C4-2B (cell line): Measurements from ENCODE around the gene MYLK3.

ENCODE experiments used
- H3K27ac ChIP-seq: fragments of 450-650 bp; 2 replicates; pipeline ENCODE4 v1.5.1; 2017
- ZFX ChIP-seq: fragments of 450-650 bp; IDR thresholded peaks from 2 replicates; pipeline ENCODE4 v1.6.1; 2017
- TF ChIP-seq, protein P1 (sequence below): fragments of 450-650 bp; conservative IDR thresholded peaks from 2 replicates; pipeline ENCODE4 v1.5.1; 2017; ENCODE audit warnings: mild to moderate bottlenecking

MYLK3 gene

GRCh38 chr16:46756772-46757171 is 8.6 kb upstream of the MYLK3 start:
- TF ChIP-seq, protein P1, sequence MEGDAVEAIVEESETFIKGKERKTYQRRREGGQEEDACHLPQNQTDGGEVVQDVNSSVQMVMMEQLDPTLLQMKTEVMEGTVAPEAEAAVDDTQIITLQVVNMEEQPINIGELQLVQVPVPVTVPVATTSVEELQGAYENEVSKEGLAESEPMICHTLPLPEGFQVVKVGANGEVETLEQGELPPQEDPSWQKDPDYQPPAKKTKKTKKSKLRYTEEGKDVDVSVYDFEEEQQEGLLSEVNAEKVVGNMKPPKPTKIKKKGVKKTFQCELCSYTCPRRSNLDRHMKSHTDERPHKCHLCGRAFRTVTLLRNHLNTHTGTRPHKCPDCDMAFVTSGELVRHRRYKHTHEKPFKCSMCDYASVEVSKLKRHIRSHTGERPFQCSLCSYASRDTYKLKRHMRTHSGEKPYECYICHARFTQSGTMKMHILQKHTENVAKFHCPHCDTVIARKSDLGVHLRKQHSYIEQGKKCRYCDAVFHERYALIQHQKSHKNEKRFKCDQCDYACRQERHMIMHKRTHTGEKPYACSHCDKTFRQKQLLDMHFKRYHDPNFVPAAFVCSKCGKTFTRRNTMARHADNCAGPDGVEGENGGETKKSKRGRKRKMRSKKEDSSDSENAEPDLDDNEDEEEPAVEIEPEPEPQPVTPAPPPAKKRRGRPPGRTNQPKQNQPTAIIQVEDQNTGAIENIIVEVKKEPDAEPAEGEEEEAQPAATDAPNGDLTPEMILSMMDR: no peak
- no peak for TF ChIP-seq ZFX
- no peak overlapping the region for H3K27ac ChIP-seq

DNA sequence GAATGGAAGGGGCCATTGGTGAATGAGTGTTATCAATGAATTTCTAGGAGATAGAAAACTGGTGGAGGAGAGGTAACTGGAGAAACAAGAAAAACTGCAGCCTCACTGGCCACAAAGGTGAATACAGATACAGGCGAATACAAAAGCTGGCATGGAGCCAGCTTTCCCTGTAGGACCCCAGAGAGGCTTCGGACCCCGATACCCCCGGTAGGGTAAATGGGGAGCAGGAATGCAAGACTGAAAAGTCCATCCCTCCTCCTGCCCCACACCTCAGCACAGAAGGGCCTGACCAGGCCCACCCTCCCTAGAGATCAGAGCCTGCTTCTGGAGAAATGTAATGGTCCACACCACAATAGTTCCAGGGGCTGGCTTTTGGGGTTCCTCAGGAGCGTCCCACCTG is 4.9 kb upstream of the MYLK3 start:
- no peak overlapping the region for H3K27ac ChIP-seq
- no peak for TF ChIP-seq ZFX
- TF ChIP-seq, protein P1: no peak

DNA sequence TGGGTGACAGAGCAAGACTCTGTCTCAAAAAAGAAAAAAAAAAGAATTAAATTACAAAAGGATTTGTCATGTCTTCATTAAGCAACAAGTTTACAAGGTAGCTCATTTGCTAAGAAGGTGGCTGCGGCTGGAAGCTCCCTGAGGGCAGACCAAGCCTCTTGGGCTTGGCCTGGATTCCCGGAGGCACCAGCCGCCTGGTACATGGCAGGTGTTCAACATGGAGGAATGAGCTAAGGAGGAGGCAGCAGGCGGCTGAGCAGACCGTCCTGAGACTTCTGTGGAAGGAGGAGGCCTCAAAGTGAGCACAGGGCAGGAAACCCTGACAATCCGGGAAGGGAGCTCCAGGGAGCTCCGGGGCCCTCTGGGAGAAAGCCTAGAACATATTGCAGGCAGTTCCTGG is 3.2 kb upstream of the MYLK3 start:
- TF ChIP-seq, protein P1: no peak
- TF ChIP-seq ZFX: no peak
- H3K27ac ChIP-seq: no peak overlapping the region

GRCh38 chr16:46748775-46749705 is 896 bp upstream of the MYLK3 start:
- TF ChIP-seq, protein P1: no peak
- no peak for TF ChIP-seq ZFX
- no peak overlapping the region for H3K27ac ChIP-seq

GRCh38 chr16:46746821-46747776 is 1.0 kb downstream of the MYLK3 start:
- no peak overlapping the region for H3K27ac ChIP-seq
- TF ChIP-seq, protein P1: no peak
- no peak for TF ChIP-seq ZFX

GRCh38 chr16:46745617-46746016 is 2.5 kb downstream of the MYLK3 start:
- H3K27ac ChIP-seq: no peak overlapping the region
- no peak for TF ChIP-seq ZFX
- TF ChIP-seq, protein P1: no peak
